K562 (cell line): ENCODE results near the gene OLFML2A. TPM values are rescaled to one million over a fixed set of nuclear protein-coding genes. Genes with fewer than 3 reads are reported as not detected.

Experiments
- ATAC-seq: fragments of 200-7000 bp; cut with Tn5 transposase; 3 replicates; pipeline ENCODE4 v1.9.1; 2020; ENCODE audit warnings: moderate library complexity
- BruUV-seq: library from RNA; stranded (reverse); fragments of 400-500 nt; replicated peaks from 2 replicates; lab custom pipeline; 2021; lab: Mats Ljungman, UMichigan
- CTCF ChIA-PET: fragments of 300-600 bp; formaldehyde crosslinking; extraction: SDS; loops from one replicate; lab custom pipeline; 2021; ENCODE audit warnings: low intra/inter-chr PET ratio; lab: Yijun Ruan, JAX
- POLR2A ChIA-PET: fragments of 300-600, 350-650 bp; sonication (Branson Sonifier 250); formaldehyde crosslinking; extraction: SDS; loops from one replicate; lab custom pipeline; 2021; ENCODE audit warnings: antibody characterized with exemption, inconsistent platforms; lab: Yijun Ruan, JAX
- DNase-seq, 4 experiments: peaks; one replicate each; pipeline versions ENCODE4 v3.0.0 to v3.0.0-alpha.2; 2011 to 2018; ENCODE audit warnings: low spot score in 3 of 4, mixed read lengths in 3 of 4; ENCODE audit errors: extremely low read depth in 1 of 4
- FAIRE-seq: peaks from 2 replicates; lab custom pipeline; 2011; peaks lifted over from hg19 to GRCh38; lab: Jason Lieb, UNC
- H2AFZ ChIP-seq: 2 replicates; pipeline ENCODE4 v1.6.0; 2011; ENCODE audit warnings: low read depth, low read length, control low read depth, inconsistent platforms
- H3K27ac ChIP-seq: fragments of 200-600 bp; 3 replicates; pipeline ENCODE4 v1.8.0; 2011; ENCODE audit warnings: low read depth, mild to moderate bottlenecking, control low read depth, inconsistent platforms, low read length, moderate library complexity, mixed read lengths; ENCODE audit errors: extremely low read depth
- H3K27me3 ChIP-seq, 2 experiments: fragments of 300-600 bp in 1 of 2; 2 replicates in 1 of 2; 3 replicates in 1 of 2; pipeline versions ENCODE4 v1.6.0 to v1.8.0; 2011; ENCODE audit warnings: inconsistent platforms in 2 of 2, low read length in 2 of 2, mild to moderate bottlenecking in 1 of 2, mixed read lengths in 1 of 2, moderate library complexity in 1 of 2; ENCODE audit not compliant: control insufficient read depth in 2 of 2, insufficient read depth in 2 of 2
- H3K36me3 ChIP-seq: fragments of 300-600 bp; 3 replicates; pipeline ENCODE4 v1.8.0; 2011; ENCODE audit warnings: mild to moderate bottlenecking, low read length, inconsistent platforms; ENCODE audit not compliant: control insufficient read depth, insufficient read depth
- H3K4me1 ChIP-seq, 2 experiments: fragments of 200-600 bp in 1 of 2; replicated peaks in 1 of 2; 2 replicates in 1 of 2; 3 replicates in 1 of 2; pipeline versions ENCODE4 v1.5.1 to v1.8.0; 2011; ENCODE audit warnings: inconsistent platforms in 2 of 2, low read length in 2 of 2, mild to moderate bottlenecking in 1 of 2, mixed read lengths in 1 of 2, moderate library complexity in 1 of 2; ENCODE audit not compliant: control insufficient read depth in 2 of 2, insufficient read depth in 2 of 2
- H3K4me2 ChIP-seq: 2 replicates; pipeline ENCODE4 v1.6.1; 2011; ENCODE audit warnings: low read length, control low read depth, inconsistent platforms, mixed read lengths; ENCODE audit not compliant: insufficient read depth
- H3K4me3 ChIP-seq: fragments of 200-600 bp; sonication (generic), shearing (Covaris generic); 2 replicates; pipeline ENCODE4 v1.5.1; 2016; ENCODE audit warnings: control low read depth, inconsistent platforms
- H3K79me2 ChIP-seq: fragments of 200-600 bp; 3 replicates; pipeline ENCODE4 v1.8.0; 2011; ENCODE audit warnings: low read length, inconsistent platforms; ENCODE audit not compliant: control insufficient read depth, insufficient read depth
- H3K9ac ChIP-seq, 2 experiments: 2 replicates each; pipeline versions ENCODE4 v1.6.0 to v1.6.1; 2011; ENCODE audit warnings: low read depth in 2 of 2, low read length in 2 of 2, control low read depth in 1 of 2, inconsistent platforms in 1 of 2, mild to moderate bottlenecking in 1 of 2, mixed read lengths in 1 of 2; ENCODE audit not compliant: insufficient read depth in 1 of 2
- H3K9me1 ChIP-seq: one replicate; pipeline ENCODE4 v1.6.0; 2011; ENCODE audit warnings: inconsistent platforms, mild to moderate bottlenecking, low read length, moderate library complexity; ENCODE audit not compliant: control insufficient read depth, insufficient read depth
- H3K9me3 ChIP-seq: replicated peaks from 2 replicates; pipeline ENCODE4 v1.5.1; 2011; ENCODE audit warnings: low read depth, low read length, inconsistent platforms; ENCODE audit not compliant: control insufficient read depth, insufficient read depth
- H4K20me1 ChIP-seq: replicated peaks from 2 replicates; pipeline ENCODE4 v1.6.1; 2011; ENCODE audit warnings: low read length, inconsistent platforms, mixed read lengths; ENCODE audit not compliant: control insufficient read depth, insufficient read depth
- ARNT ChIP-seq, 2 experiments: fragments of 450-650 bp; IDR thresholded peaks; 2 replicates each; pipeline ENCODE4 v1.6.1; 2016; ENCODE audit warnings: mild to moderate bottlenecking in 1 of 2
- BMI1 ChIP-seq: fragments of 150-350 bp; IDR thresholded peaks from 2 replicates; pipeline ENCODE4 v1.6.1; 2014; ENCODE audit warnings: low read length
- COPS2 ChIP-seq: fragments of 450-650 bp; conservative IDR thresholded peaks from 2 replicates; pipeline ENCODE4 v1.6.1; 2016; ENCODE audit warnings: mild to moderate bottlenecking, moderate library complexity
- DNMT1 ChIP-seq: fragments of 450-650 bp; IDR thresholded peaks from 2 replicates; pipeline ENCODE4 v1.6.1; 2016; ENCODE audit warnings: antibody characterized with exemption, mild to moderate bottlenecking
- FIP1L1 ChIP-seq: fragments of 200-400 bp; formaldehyde crosslinking; IDR thresholded peaks from 2 replicates; pipeline ENCODE4 v1.6.1; 2018; ENCODE audit warnings: mild to moderate bottlenecking, low read depth, low read length; ENCODE audit not compliant: poor library complexity, severe bottlenecking
- FOXA3 ChIP-seq, 2 experiments: fragments of 450-650 bp in 1 of 2; sonication (generic) in 1 of 2; formaldehyde crosslinking; IDR thresholded peaks in 1 of 2; conservative IDR thresholded peaks in 1 of 2; 2 replicates each; pipeline versions ENCODE4 v1.4.0 to v1.8.0; 2020 to 2022; ENCODE audit warnings: mild to moderate bottlenecking in 2 of 2, missing genetic modification reagents in 1 of 2
- HDAC3 ChIP-seq: fragments of 450-650 bp; IDR thresholded peaks from 2 replicates; pipeline ENCODE4 v1.6.1; 2018; ENCODE audit warnings: borderline replicate concordance, mild to moderate bottlenecking, moderate library complexity; ENCODE audit not compliant: partially characterized antibody
- JUNB ChIP-seq: fragments of 450-650 bp; formaldehyde crosslinking; conservative IDR thresholded peaks from 2 replicates; pipeline ENCODE4 v1.4.0; 2020; ENCODE audit warnings: mild to moderate bottlenecking
- MXI1 ChIP-seq: IDR thresholded peaks from 2 replicates; pipeline ENCODE4 v1.6.1; 2011; ENCODE audit warnings: low read depth, mild to moderate bottlenecking, improper control_type of control experiment, low read length
- NR1H2 ChIP-seq: sonication (generic); formaldehyde crosslinking; IDR thresholded peaks from 2 replicates; pipeline ENCODE4 v1.4.0; 2020; ENCODE audit warnings: mild to moderate bottlenecking, missing genetic modification reagents
- NR2C1 ChIP-seq, 2 experiments: fragments of 450-650 bp; IDR thresholded peaks; 2 replicates each; pipeline ENCODE4 v1.6.1; 2017; ENCODE audit warnings: mild to moderate bottlenecking in 2 of 2, antibody characterized with exemption in 1 of 2, inconsistent platforms in 1 of 2, missing compliant biosample characterization in 1 of 2, missing genetic modification characterization in 1 of 2
- SMARCA5 ChIP-seq: fragments of 450-650 bp; IDR thresholded peaks from 2 replicates; pipeline ENCODE4 v1.6.1; 2016
- TSHZ1 ChIP-seq: fragments of 250-450 bp; sonication (Bioruptor Pico); IDR thresholded peaks from 2 replicates; pipeline ENCODE4 v1.4.0; 2020; ENCODE audit warnings: mild to moderate bottlenecking, moderate library complexity
- ZNF143 ChIP-seq: sonication (generic); formaldehyde crosslinking; IDR thresholded peaks from 2 replicates; pipeline ENCODE4 v1.9.0; 2022; ENCODE audit warnings: mild to moderate bottlenecking, missing genetic modification reagents
- ZNF316 ChIP-seq: fragments of 450-650 bp; IDR thresholded peaks from 2 replicates; pipeline ENCODE4 v1.6.1; 2016
- ZNF79 ChIP-seq: fragments of 250-450 bp; sonication (Bioruptor Pico); IDR thresholded peaks from 2 replicates; pipeline ENCODE4 v1.4.0; 2020; ENCODE audit warnings: low read depth, mild to moderate bottlenecking, moderate library complexity
- WGBS: fragments of 100-300 bp; shearing (Covaris generic); methylation state at CpG from one replicate; pipeline ENCODE4 v1.1.6; 2016; ENCODE audit warnings: low coverage, mixed read lengths; ENCODE audit not compliant: insufficient coverage; ENCODE audit errors: missing lambda C conversion rate; 5-methylcytosine and 5-hydroxymethylcytosine counted together
- in situ Hi-C: fragments of 300-500 bp; cut with MboI; formaldehyde crosslinking; loops from 4 replicates; pipeline ENCODE4 v1.15.0; 2018; ENCODE audit warnings: inconsistent platforms, mixed read lengths
- intact Hi-C: fragments of 100-400 bp; cut with micrococcal nuclease; formaldehyde crosslinking; loops from 2 replicates; pipeline ENCODE4 v1.14.2; 2022
- polyA plus RNA-seq, 8 experiments: library from polyadenylated mRNA; depleted of rRNA in 4 of 8; stranded (reverse) in 5 of 8; unstranded in 3 of 8; fragments of >200 nt; fragmentation: Nextera tagmentation in 2 of 8; fragmentation: Illumina TruSeq in 1 of 8; extraction: Ambion mirVana in 2 of 8; extraction: Trizol in 1 of 8; gene quantifications; 2 replicates each; pipeline versions ENCODE4 v1.2.1 to v1.2.3, GENCODE V29; 2011 to 2014; ENCODE audit warnings: inconsistent platforms in 1 of 8, missing spikeins in 1 of 8
- total RNA-seq, 7 experiments: library from RNA; depleted of rRNA in 6 of 7; stranded (reverse); fragments of >200 nt in 6 of 7; fragmentation: Illumina TruSeq in 2 of 7; extraction: Trizol in 2 of 7; gene quantifications; 2 replicates each; pipeline versions ENCODE4 v1.2.1 to v1.2.3, GENCODE V29; 2011 to 2021; ENCODE audit warnings: low replicate concordance in 1 of 7

OLFML2A gene
- total and polyA plus RNA-seq, 9 of the 15 experiments (the other 6 are each of a cell fraction or from before 2014, with no cell fraction given): 0.16 TPM; not detected in 8

DNA sequence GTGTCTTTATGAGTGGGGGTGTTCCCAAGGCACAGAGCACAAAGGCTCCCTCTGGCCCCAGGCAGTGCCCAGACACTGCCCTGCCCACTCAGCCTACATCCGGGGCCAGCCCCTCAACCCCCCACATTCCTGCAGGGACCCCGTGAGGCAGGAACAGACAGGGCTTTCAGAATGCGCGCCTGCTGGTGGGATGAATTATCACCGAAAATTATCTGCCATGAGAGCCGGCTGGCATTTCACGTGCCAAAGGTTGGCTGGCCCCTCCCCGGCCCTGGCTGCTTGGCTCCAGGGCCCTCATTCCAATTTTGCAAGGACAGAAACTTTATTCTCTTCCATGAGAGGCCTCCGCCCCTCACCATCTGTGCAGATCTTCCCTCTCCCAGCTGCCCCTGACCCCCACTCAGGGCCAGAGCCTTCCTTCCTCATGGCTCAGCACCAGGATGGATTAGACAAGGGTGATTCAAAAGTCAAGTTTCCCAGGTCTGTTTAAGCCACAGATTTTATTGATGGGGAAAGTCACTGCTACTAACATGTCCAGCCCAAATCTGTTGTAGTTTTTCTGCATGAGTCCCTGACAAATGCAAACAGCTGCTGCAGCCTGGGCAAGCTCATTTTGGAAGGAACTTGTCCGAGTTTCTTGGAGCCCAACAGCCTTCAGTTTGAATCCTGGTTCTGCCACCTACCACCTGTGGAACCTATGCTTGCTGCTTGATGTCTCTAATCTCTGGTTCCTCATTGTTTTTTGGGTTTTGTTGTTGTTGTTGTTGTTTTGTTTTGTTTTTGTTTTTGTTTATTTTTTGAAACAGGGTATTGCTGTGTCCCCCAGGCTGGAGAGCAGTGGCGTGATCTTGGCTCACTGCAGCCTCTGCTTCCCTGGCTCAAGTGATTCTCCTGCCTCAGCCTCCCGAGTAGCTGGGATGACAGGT lies 44.0 kb downstream of the OLFML2A start (continued):
- TF ChIP-seq NR2C1 (IDR thresholded peaks at IDR 0.05) (no peak), NR2C1 (tag; IDR thresholded peaks at IDR 0.05) (no peak), BMI1 (no peak), JUNB (CRISPR knock-in tag) (no peak), ZNF316 (no peak), NR1H2 (CRISPR knock-in tag) (no peak), SMARCA5 (no peak), HDAC3 (no peak), FIP1L1 (no peak)

DNA sequence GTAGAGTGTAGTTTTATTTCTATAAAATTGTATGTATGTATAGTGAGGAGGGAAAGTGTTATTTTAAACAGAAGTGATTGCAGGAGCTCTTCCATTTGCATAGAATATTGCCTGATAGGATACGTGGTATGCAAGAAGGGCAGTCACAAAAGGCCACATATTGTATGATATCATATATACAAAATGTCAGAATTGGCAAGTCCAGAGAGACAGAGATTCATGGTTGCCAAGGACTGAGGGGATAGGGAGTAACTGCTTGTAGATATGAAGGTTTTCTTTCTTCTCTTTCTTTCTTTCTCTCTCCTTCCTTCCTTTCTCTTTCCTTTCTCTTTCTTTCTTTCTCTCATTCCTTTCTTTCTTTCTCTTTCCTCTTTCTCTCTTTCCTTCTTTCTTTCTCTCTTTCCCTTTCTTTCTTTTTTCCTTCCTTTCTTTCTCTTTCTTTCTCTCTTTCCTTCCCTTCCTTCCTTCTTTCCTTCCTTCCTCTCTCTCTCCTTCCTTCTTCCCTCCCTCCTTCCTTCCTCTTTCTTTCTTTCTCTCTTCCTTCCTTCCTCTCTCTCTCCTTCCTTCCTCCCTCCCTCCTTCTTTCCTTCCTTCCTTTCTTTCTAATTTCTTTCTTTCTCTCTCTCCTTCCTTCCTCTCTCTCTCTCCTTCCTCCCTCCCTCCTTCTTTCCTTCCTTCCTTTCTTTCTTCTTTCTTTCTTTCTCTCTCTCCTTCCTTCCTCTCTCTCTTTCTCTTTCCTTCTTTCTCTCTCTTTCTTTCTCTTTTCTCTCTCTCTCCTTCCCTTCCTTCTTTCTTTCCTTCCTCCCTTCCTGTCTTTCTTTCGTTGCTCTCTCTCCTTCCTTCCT lies 51.8 kb downstream of the OLFML2A start:
- Histone ChIP-seq H2AFZ (no peak overlapping the region), H3K27me3 (no peaks in the 10 kb centered on the region), H3K4me2 (no peak overlapping the region), H3K9ac (no peak overlapping the region), H3K4me3 (no peak overlapping the region), H3K9me3 (no peaks in the 10 kb centered on the region), H3K79me2 (no peaks in the 10 kb centered on the region), H3K27ac (no peak overlapping the region), H4K20me1 (no peaks in the 10 kb centered on the region), H3K9me1 (no peaks in the 10 kb centered on the region), H3K4me1 (peaks cover 8 to 11% of the 10 kb centered on the region in 2 experiments; a peak in 4 of 5 replicates), H3K36me3 (no peaks in the 10 kb centered on the region)
- ChIA-PET POLR2A (interaction anchor here (1.0 kb wide), 1 partner anchor 17 kb away, joined by 7 read pairs; no protein-coding TSS in a partner anchor), CTCF (no interaction called here)
- intact Hi-C loops: no loop called here
- BruUV-seq: no TSS peak
- in situ Hi-C loops: no loop called here
- no peak for ATAC-seq
- no peak for DNase-seq
- no peak for FAIRE-seq
- WGBS: 4% methylated on average over 2 of the region's 2 CpGs
- TF ChIP-seq DNMT1 (no peak), ARNT (IDR thresholded peaks at IDR 0.05) (no peak), FOXA3 (CRISPR knock-in tag; conservative IDR thresholded peaks at IDR 0.05 in 1 of 2, IDR thresholded peaks at IDR 0.05 in 1 of 2) (no peak), COPS2 (no peak), ZNF79 (CRISPR knock-in tag) (no peak), ZNF143 (CRISPR knock-in tag) (no peak), MXI1 (no peak), TSHZ1 (CRISPR knock-in tag) (no peak)
